GM23248 (cell line): ENCODE results near the gene ITIH3.

ENCODE experiments used
- EZH2 ChIP-seq: fragments of 200-600 bp; sonication (generic); IDR thresholded peaks from 2 replicates; pipeline ENCODE4 v1.6.1; 2018; ENCODE audit warnings: antibody characterized with exemption, mild to moderate bottlenecking; ENCODE audit not compliant: insufficient read depth, poor library complexity, severe bottlenecking
- EZH2phosphoT487 ChIP-seq: fragments of 200-600 bp; sonication (generic); IDR thresholded peaks from 2 replicates; pipeline ENCODE4 v1.6.1; 2018; ENCODE audit warnings: antibody characterized with exemption, moderate library complexity, mild to moderate bottlenecking, low read depth; ENCODE audit not compliant: insufficient read depth

DNA sequence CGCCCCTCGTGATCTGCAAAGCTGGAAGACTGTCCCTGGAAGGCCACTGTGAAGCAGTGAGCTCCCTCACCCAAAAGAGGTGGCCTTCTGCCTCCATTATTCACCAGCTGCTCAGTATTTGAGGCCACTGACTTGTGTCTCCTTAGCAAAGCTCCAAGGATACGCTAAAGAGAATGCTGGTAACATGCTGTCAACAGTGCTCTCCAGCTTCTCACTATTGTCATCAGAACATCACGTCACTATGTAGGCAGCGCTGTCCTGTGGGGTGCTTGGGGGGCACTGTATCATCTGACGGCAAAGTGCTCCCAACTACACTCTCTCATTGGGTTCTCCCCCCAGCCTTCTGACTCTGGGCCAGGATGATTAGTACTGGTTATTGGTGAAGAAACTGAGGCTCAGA, 21.6 kb downstream of the ITIH3 start:
- TF ChIP-seq EZH2phosphoT487 (no peak), EZH2 (no peak)
